Gastrocnemius medialis (tissue), 4 donors: ENCODE data around the gene FLT1. TPM values are rescaled to one million over a fixed set of nuclear protein-coding genes. Genes with fewer than 3 reads are reported as not detected.

Experiments
- ATAC-seq, 2 donors: fragments of 150-250 bp; one replicate each; pipeline ENCODE4 v1.9.1; 2016
- DNase-seq, 2 donors: peaks; one replicate each; pipeline ENCODE4 v3.0.0-alpha.2; 2019
- H3K27ac ChIP-seq, 4 donors: fragments of 200-600 bp; sonication (generic); 1 replicate in 1 of 4; 2 replicates in 3 of 4; pipeline ENCODE4 v1.5.1; 2016 to 2018; ENCODE audit warnings: mild to moderate bottlenecking in 2 of 4, moderate library complexity in 1 of 4
- H3K27me3 ChIP-seq, 3 donors: fragments of 200-600 bp; sonication (generic) in 2 of 3; 1 replicate in 1 of 3; 2 replicates in 2 of 3; pipeline versions ENCODE4 v1.5.1 to v1.6.0; 2016 to 2019; ENCODE audit warnings: mild to moderate bottlenecking in 1 of 3, moderate library complexity in 1 of 3
- H3K36me3 ChIP-seq, 2 donors: fragments of 200-600 bp; sonication (generic) in 1 of 2; one replicate each; pipeline ENCODE4 v1.5.1; 2017 to 2018
- H3K4me1 ChIP-seq, 2 donors: fragments of 200-600 bp; sonication (generic) in 1 of 2; one replicate each; pipeline ENCODE4 v1.5.1; 2016 to 2017; ENCODE audit warnings: mild to moderate bottlenecking in 2 of 2
- H3K4me3 ChIP-seq, 4 donors: fragments of 200-600 bp; sonication (generic) in 3 of 4; 1 replicate in 1 of 4; 2 replicates in 3 of 4; pipeline ENCODE4 v1.5.1; 2016 to 2019; ENCODE audit warnings: mild to moderate bottlenecking in 2 of 4
- H3K9me3 ChIP-seq, 3 donors: fragments of 200-600 bp; sonication (generic) in 2 of 3; 1 replicate in 1 of 3; 2 replicates in 2 of 3; pipeline ENCODE4 v1.5.1; 2016 to 2019
- POLR2A ChIP-seq, 2 donors: fragments of 450-650 bp; IDR thresholded peaks; one replicate each; pipeline ENCODE4 v1.6.1; 2017; ENCODE audit warnings: antibody characterized with exemption in 2 of 2, mild to moderate bottlenecking in 2 of 2, moderate library complexity in 2 of 2
- in situ Hi-C, 4 donors: fragments of 200-750 bp; cut with MboI; loops; one replicate each; pipeline versions ENCODE4 v1.15.0 to v1.8.0; 2017; ENCODE audit warnings: low sequenced_read_pairs in 4 of 4
- intact Hi-C: fragments of 100-400 bp; cut with DNase I; formaldehyde crosslinking; loops from one replicate; pipeline ENCODE4 v1.15.1; 2023; ENCODE audit warnings: low total_unique reads
- total RNA-seq, 4 donors: library from RNA; depleted of rRNA; stranded (reverse); fragments of >200 nt; gene quantifications; one replicate each; pipeline versions ENCODE4 v1.1.0 to v1.2.3, GENCODE V29; 2016
- TF ChIP-seq, protein P1 (sequence below), 5 experiments: fragments of 450-650 bp in 3 of 5; fragments of 200-600 bp in 2 of 5; sonication (generic) in 2 of 5; IDR thresholded peaks in 4 of 5; conservative IDR thresholded peaks in 1 of 5; 1 replicate in 4 of 5; 2 replicates in 1 of 5; pipeline ENCODE4 v1.5.1; 2016 to 2019; ENCODE audit warnings: antibody characterized with exemption in 5 of 5, mild to moderate bottlenecking in 3 of 5, moderate library complexity in 3 of 5

Gene FLT1
- total RNA-seq, 4 donors from 2014 or later, result 20.7 to 42.9 (median 29.5) TPM

DNA sequence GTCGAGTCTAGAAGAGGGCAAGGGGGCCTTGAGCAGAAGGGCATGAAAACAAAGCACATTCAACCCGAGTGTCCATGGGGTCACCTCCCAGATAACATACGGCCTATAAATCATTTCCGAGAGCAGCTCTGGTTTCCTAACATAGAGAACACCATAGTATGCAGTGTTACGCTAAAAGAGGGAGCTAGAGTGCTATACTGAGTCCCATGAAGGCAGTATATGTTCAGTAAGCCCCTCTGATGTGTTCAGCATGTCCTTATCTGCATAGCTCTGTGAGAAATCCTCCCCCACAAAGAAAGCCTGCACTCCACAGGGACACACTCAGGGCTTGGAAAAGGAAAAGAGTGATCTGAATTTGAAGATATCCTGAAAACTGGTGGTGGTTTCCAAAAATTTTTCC, 175.4 kb downstream of the FLT1 start:
- intact Hi-C loops, result loop anchor here (5.0 kb wide), 1 partner anchor 473 kb away; no protein-coding TSS in a partner anchor

GRCh38 chr13:28318496-28318895, 176.4 kb downstream of the FLT1 start:
- in situ Hi-C loops (loop anchor here in 3 of 4 donors (25.0 kb wide), 2 partner anchors 319 to 469 kb away; no protein-coding TSS in a partner anchor), intact Hi-C loops (loop anchor here (5.0 kb wide), 1 partner anchor 474 kb away; no protein-coding TSS in a partner anchor)

More for the DNA sequence above, 175.4 kb downstream of the FLT1 start:
- no peaks in the 10 kb centered on the region for H3K4me1 ChIP-seq
- no peaks in the 10 kb centered on the region for H3K36me3 ChIP-seq
- ATAC-seq (no peak), DNase-seq (no peak)
- TF ChIP-seq, protein P1, sequence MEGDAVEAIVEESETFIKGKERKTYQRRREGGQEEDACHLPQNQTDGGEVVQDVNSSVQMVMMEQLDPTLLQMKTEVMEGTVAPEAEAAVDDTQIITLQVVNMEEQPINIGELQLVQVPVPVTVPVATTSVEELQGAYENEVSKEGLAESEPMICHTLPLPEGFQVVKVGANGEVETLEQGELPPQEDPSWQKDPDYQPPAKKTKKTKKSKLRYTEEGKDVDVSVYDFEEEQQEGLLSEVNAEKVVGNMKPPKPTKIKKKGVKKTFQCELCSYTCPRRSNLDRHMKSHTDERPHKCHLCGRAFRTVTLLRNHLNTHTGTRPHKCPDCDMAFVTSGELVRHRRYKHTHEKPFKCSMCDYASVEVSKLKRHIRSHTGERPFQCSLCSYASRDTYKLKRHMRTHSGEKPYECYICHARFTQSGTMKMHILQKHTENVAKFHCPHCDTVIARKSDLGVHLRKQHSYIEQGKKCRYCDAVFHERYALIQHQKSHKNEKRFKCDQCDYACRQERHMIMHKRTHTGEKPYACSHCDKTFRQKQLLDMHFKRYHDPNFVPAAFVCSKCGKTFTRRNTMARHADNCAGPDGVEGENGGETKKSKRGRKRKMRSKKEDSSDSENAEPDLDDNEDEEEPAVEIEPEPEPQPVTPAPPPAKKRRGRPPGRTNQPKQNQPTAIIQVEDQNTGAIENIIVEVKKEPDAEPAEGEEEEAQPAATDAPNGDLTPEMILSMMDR (IDR thresholded peaks at IDR 0.05 in 4 of 5, conservative IDR thresholded peaks at IDR 0.05 in 1 of 5), result no peak
- no peak for TF ChIP-seq POLR2A (IDR thresholded peaks at IDR 0.05)
- H3K4me3 ChIP-seq, result no peak overlapping the region
- no peaks in the 10 kb centered on the region for H3K9me3 ChIP-seq
- in situ Hi-C loops, result loop anchor here in 3 of 4 donors (25.0 kb wide), 2 partner anchors 318 to 468 kb away; no protein-coding TSS in a partner anchor
- no peak overlapping the region for H3K27ac ChIP-seq
- H3K27me3 ChIP-seq, result no peaks in the 10 kb centered on the region

DNA sequence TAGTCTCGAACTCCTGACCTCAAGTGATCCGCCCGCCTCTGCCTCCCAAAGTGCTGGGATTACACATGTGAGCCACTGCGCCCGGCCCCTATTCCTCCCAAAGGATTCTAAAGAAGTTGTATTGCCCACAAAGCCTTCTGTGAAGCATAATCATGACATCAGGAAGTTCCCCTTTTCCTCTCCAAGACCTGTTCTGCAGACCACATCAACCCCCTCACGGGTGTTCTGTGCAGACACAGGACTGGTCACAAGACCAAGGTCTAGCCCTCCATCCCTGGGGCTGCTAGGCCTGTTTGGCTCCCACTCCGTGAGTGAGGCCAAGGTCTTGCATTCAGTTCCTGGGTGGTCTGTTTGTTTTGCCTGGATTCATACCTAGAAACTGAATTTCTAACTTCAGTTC, 178.1 kb downstream of the FLT1 start:
- no peak overlapping the region for H3K27ac ChIP-seq
- no peak for ATAC-seq
- no peak overlapping the region for H3K4me3 ChIP-seq
- H3K4me1 ChIP-seq, result no peaks in the 10 kb centered on the region
- H3K27me3 ChIP-seq, result no peaks in the 10 kb centered on the region
- DNase-seq, result no peak
- intact Hi-C loops, result loop anchor here (5.0 kb wide), 1 partner anchor 475 kb away; no protein-coding TSS in a partner anchor
- in situ Hi-C loops, result loop anchor here in 3 of 4 donors (25.0 kb wide), 2 partner anchors 320 to 470 kb away; no protein-coding TSS in a partner anchor
- no peaks in the 10 kb centered on the region for H3K36me3 ChIP-seq
- no peaks in the 10 kb centered on the region for H3K9me3 ChIP-seq
- no peak for TF ChIP-seq POLR2A (IDR thresholded peaks at IDR 0.05)
- TF ChIP-seq, protein P1 (IDR thresholded peaks at IDR 0.05 in 4 of 5, conservative IDR thresholded peaks at IDR 0.05 in 1 of 5), result no peak

More at GRCh38 chr13:28318496-28318895, 176.4 kb downstream of the FLT1 start:
- Histone ChIP-seq H3K27ac (no peak overlapping the region), H3K9me3 (no peaks in the 10 kb centered on the region), H3K4me3 (no peak overlapping the region), H3K36me3 (no peaks in the 10 kb centered on the region), H3K27me3 (no peaks in the 10 kb centered on the region), H3K4me1 (no peaks in the 10 kb centered on the region)
- TF ChIP-seq POLR2A (IDR thresholded peaks at IDR 0.05), result no peak
- TF ChIP-seq, protein P1 (IDR thresholded peaks at IDR 0.05 in 4 of 5, conservative IDR thresholded peaks at IDR 0.05 in 1 of 5), result no peak
- no peak for DNase-seq
- ATAC-seq, result no peak

GRCh38 chr13:28316129-28316528, 178.8 kb downstream of the FLT1 start:
- H3K4me3 ChIP-seq, result no peak overlapping the region
- H3K4me1 ChIP-seq, result no peaks in the 10 kb centered on the region
- H3K36me3 ChIP-seq, result no peaks in the 10 kb centered on the region
- no peaks in the 10 kb centered on the region for H3K9me3 ChIP-seq
- TF ChIP-seq POLR2A (IDR thresholded peaks at IDR 0.05), result no peak
- TF ChIP-seq, protein P1 (IDR thresholded peaks at IDR 0.05 in 4 of 5, conservative IDR thresholded peaks at IDR 0.05 in 1 of 5), result no peak
- H3K27ac ChIP-seq, result no peak overlapping the region
- no peaks in the 10 kb centered on the region for H3K27me3 ChIP-seq
- DNase-seq (no peak), ATAC-seq (no peak)
- in situ Hi-C loops, result loop anchor here in 3 of 4 donors (25.0 kb wide), 2 partner anchors 321 to 471 kb away; no protein-coding TSS in a partner anchor
- intact Hi-C loops, result loop anchor here (5.0 kb wide), 1 partner anchor 476 kb away; no protein-coding TSS in a partner anchor
